ENCODE data around the gene SEL1L3.

- no peak for TF ChIP-seq CTCF (conservative IDR thresholded peaks at IDR 0.05 in 1 of 2, IDR thresholded peaks at IDR 0.05 in 1 of 2; ENCODE audit: extremely low read depth in 1 of 2, insufficient read depth in 1 of 2, low read depth in 1 of 2, low read length in 2 of 2)
- no peak for TF ChIP-seq EZH2 (IDR thresholded peaks at IDR 0.05; ENCODE audit: borderline replicate concordance, low read length)
These were observed 61.2 kb downstream of the SEL1L3 start for GRCh38 chr4:25801594-25801993.
